DMS114 treated with DMSO at 0.1 percent for 48 hours (cell line): ENCODE data around the gene RHCE.
"Not testable (repeated sequence)": the region's sequence is repeated elsewhere in the genome, so short reads cannot be mapped to it uniquely, and the experiment has no call there.

Source experiments
- DNase-seq: peaks from one replicate; lab custom pipeline; 2025; ENCODE audit not compliant: unreplicated experiment; lab: John Stamatoyannopoulos, UW

The RHCE gene

GRCh38 chr1:25420715-25421114 is at the start of gene RHCE:
TSS of gene RHCE (minus strand) at chr1:25420825. CDS start at chr1:25420786, 39 bp downstream.
- not testable (repeated sequence) for DNase-seq

GRCh38 chr1:25469177-25469576 is 48.6 kb upstream of the RHCE start:
- no peak for DNase-seq

- no peak for DNase-seq
These were observed 47.4 kb upstream of the RHCE start for GRCh38 chr1:25468033-25468432.

- no peak for DNase-seq
These were observed 47.0 kb upstream of the RHCE start for GRCh38 chr1:25467616-25468015.

GRCh38 chr1:25467193-25467592 is 46.6 kb upstream of the RHCE start:
- DNase-seq, result no peak

- DNase-seq, result no peak
These were observed 42.1 kb upstream of the RHCE start for GRCh38 chr1:25462732-25463131.

- no peak for DNase-seq
These were observed 41.2 kb upstream of the RHCE start for GRCh38 chr1:25461849-25462248.

GRCh38 chr1:25460816-25461215 is 40.2 kb upstream of the RHCE start:
- not testable (repeated sequence) for DNase-seq

- DNase-seq, result no peak
These were observed 39.4 kb upstream of the RHCE start for GRCh38 chr1:25460020-25460419.

- no peak for DNase-seq
These were observed 38.1 kb upstream of the RHCE start for GRCh38 chr1:25458541-25459298.

GRCh38 chr1:25456502-25456901 is 35.9 kb upstream of the RHCE start:
- DNase-seq, result no peak

GRCh38 chr1:25451908-25452307 is 31.3 kb upstream of the RHCE start:
- no peak for DNase-seq

- no peak for DNase-seq
These were observed 30.3 kb upstream of the RHCE start for GRCh38 chr1:25450891-25451290.

- no peak for DNase-seq
These were observed 26.9 kb upstream of the RHCE start for GRCh38 chr1:25447547-25447946.

GRCh38 chr1:25445993-25446538 is 25.4 kb upstream of the RHCE start:
- no peak for DNase-seq

- not testable (repeated sequence) for DNase-seq
These were observed 24.0 kb upstream of the RHCE start for GRCh38 chr1:25444604-25445003.

- no peak for DNase-seq
These were observed 22.5 kb upstream of the RHCE start for GRCh38 chr1:25443030-25443699.

- DNase-seq, result no peak
These were observed 21.6 kb upstream of the RHCE start for GRCh38 chr1:25442178-25442577.

- DNase-seq, result no peak
These were observed 18.7 kb upstream of the RHCE start for GRCh38 chr1:25439287-25439686.

- DNase-seq, result no peak
These were observed 17.0 kb upstream of the RHCE start for GRCh38 chr1:25437672-25438071.

- no peak for DNase-seq
These were observed 14.9 kb upstream of the RHCE start for GRCh38 chr1:25435397-25436108.
